Hematopoietic multipotent progenitor cell treated with erythropoietin and hydrocortisone succinate and interleukin-3 and kit ligand, for 17 days (in vitro differentiated cells): ENCODE results near the gene ECPAS.
A peak's percentile ranks its signal among the peaks of the same experiment; 100 is the strongest.
"Not testable (repeated sequence)": the region's sequence is repeated elsewhere in the genome, so short reads cannot be mapped to it uniquely, and the experiment has no call there.

Experiments
- DNase-seq: peaks from one replicate; pipeline ENCODE4 v3.0.0-alpha.2; 2015; ENCODE audit warnings: low spot score

ECPAS gene

DNA sequence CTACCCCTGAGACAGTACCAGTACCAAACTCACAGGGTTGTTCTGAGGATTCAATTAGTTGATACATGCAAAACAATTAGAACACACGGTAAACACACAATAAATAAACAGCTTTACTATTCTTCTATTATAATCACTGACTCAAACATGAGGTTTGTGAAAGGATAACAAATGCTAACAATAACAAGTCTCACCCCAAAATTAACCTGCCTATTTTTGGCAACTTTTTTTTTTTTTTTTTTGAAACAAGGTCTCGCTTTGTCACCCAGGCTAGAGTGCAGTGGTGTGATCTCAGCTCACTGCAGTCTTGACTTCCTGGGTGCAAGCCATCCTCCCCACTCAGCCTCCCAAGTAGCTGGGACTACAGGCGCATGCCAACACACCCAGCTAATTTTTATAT lies 6.5 kb downstream of the ECPAS start:
- DNase-seq, result no peak

DNA sequence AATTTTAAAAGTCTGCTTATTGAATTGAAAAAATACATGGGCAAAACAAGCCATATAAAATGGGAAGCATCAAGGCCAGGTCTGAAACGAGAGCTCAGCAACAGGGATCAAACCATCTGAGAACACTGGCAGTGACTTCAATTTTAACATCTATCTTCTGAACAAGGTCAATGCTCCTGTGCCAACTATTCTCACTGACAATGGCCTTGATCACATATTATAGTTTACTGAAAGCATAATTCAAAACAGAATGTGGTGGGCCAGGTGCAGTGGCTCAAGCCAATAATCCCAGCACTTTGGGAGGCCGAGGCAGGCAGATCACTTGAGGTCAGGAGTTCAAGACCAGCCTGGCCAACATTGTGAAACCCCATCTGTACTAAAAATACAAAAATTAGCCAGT lies 9.0 kb downstream of the ECPAS start:
- no peak for DNase-seq

DNA sequence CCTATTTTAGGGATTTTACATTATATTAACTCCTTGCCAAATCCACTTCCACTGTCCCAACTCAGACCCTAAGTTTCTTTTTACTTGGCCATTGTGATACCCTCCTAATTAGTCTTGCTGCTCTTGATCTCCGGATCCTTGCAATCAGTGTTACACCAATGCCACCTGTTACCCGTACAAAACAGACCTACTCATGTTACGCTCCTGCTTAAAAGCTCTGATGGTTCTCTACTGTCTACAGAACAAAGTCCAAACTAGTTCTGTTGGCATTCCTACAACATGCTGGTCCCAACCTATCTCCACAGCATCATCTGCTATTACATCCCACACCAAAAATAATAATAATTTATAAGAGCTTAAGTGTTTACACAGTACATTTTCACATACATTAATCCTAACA lies 9.8 kb downstream of the ECPAS start:
- no peak for DNase-seq

DNA sequence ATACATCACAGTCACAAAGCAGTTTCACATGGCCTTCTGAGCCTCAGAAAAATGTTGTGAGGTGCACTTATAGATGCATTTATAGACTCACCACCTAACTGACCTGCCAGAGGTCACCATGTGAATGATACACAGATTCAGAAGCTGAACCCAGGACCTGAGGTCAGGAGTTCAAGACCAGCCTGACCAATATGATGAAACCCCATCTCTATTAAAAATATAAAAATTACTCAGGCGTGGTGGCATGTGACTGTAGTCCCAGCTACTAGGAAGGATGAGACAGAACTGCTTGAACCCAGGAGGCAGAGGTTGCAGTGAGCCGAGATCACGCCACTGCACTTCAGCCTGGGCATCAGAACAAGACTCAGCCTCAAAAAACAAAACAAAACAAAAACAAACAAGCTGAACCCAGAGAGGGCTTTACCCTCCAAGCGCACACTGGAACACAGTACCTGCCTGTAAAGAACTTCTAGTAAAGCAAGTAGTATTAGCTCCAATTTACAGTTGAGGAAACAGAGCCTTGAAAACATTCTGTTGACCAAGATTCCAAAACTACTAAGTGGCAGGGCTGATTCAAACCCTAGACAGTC lies 16.3 kb downstream of the ECPAS start:
- DNase-seq, result no peak

DNA sequence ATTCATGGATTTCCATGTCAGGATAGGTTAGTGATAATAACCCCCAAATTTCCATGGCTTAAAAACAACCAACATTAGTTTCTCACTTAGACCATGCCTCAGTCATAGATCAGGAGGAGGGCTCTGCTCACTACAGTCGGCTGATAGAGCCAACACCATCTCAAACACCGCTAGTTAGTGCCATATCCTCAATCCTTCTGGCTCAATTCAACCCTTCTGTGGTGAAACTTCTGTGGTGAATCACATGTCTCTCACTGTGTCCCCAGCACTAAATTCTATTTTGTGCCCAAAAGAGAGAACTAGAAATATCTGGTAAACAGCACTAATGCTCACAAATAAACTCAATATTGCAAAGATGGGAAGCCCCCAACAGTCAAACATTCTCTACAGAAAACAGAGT lies 21.1 kb downstream of the ECPAS start:
- DNase-seq, result no peak

DNA sequence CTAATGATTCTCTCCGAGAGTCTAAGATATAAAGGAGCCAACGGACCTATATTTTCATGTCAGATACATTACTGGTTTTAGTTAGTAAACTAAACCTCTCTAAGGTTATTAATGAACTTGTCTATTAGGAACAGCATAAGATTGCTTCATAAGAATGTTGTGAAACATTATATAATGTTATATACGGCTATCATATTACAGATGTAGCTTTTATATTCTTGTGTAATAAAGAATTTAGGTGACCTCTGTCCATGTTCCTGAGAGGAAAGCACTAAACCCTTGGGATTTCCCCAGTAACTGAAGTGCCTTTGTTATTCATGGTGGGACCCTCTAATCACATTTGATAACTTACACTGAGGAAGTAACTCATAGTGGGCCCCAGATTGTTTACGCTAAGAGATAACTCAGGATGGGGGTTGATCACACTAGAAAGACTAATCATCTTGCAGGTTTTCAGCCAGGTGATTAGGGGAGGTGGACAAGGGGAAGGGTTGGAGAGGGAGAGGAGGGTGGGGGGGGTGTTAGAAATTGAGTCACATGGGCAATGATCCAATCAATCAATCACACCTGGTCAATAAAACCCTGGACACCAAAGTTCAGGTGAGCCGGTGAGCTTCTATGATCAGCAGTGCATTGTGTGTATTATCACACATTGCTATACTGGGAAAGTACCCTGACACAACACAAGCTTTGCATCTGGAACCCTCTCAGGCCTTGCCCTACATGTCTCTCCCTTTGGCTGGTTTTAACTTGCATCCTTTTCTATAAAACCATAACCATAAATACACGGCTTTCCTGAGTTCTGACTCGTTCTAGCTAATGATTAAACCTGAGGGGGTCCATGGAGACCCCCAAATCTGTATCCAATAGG lies 25.8 kb downstream of the ECPAS start:
- DNase-seq, result no peak

DNA sequence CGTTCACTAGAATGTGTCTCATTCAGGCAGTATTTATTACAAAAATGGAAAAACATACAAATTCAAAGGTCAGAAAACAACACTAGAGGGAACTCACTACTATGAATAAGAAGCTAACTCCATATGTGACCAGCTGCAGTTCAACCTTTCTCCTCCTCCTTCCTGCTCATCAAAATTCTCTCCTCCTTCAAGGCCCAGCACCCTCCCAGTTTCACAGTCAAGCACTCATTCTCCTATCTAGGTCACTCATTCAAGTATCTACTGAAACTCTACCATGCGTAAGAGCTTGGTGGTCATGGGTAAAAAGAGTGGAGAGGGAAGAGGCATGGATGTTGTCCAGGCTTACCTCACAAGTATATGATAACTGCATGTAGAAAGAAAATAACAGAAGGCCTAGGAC lies 27.7 kb downstream of the ECPAS start:
- no peak for DNase-seq

DNA sequence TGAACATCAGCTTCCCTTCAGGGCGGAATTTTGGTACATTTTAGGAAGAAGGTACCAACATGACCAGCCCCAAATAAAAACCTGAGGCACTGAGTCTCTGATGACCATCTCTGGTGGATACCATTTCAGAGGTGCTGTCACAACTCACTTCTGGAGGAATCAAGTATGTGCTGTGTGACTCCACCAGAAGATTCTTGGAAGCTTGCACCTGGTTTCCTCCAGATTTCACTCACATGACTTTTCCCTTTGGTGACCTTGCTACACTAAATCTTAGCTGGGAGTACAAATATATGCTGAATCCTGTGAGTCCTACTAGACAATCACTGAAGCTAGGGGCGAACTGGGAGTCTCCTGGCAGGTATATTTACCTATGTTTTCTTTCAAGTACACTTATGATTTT lies 28.5 kb downstream of the ECPAS start:
- no peak for DNase-seq

DNA sequence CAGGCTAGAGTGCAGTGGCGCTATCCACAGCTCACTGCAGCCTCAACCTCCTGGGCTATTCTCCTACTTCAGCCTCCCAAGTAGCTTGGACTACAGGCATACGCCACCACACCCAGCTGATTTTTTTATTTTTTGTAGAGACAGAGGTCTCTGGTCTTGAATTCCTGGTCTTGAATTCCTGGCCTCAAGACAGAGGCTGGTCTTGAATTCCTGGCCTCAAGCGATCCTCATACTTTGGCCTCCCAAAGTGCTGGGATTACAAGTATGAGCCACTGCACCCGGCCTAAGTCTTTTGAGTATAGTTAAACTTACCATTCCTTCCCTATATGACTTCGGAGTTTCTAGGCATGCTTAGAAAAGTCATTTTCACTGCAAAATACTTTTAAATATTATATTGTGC lies 29.4 kb downstream of the ECPAS start:
- no peak for DNase-seq

DNA sequence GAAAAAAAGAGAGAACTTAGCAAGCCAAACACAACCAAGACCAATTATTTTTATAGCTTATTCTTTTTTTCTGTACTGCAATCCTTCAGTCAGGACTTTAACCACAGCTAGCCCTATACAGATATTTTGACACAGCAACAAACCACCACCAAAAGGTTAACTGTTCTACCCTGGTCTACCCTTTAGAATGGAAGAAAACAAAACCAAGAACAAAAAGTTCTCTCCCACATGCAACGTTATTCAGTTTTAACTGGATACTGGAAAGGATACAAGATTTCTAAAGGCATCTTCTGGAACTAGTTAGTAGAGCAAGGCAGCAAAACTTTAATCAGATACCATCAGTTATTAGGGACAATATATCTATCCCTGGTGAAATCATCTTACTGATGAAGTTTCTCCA lies 32.6 kb downstream of the ECPAS start:
- no peak for DNase-seq

DNA sequence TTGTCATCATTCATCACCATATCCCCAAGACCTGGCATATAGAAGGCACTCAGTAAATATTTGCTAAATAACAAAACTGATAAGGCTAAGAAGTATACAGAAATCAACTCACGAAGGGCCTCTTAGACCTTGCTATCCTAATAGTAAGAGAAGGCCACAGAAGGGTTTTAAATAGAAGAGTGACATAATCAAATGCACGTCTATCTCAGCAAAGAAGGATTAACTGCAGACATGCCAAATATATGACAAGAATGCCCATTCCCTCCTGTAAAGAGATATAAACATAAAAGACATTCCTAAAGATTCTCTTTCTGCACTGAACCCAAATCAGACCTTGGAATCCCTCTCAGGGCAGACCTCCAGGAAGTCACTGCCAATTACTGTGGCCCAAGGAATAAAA lies 34.1 kb downstream of the ECPAS start:
- DNase-seq, result no peak

DNA sequence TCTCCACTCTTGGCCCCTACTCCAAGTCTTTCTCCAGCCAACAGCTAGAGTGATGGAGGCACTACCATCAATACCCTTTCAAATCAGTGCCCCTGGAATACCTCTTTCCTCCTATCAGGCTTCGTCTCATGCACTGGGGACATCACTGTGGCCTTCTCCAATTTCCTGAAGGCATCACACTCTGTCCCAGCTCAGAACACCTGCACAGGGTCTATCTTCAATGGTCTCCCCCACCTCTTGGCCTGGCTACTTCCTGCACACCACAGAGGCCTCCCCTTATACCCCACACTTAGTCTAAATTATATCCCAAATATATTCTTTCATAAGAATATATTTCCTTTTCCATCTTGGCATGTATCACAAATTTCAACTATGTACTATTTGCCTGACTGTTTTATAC lies 34.5 kb downstream of the ECPAS start:
- DNase-seq, result no peak

DNA sequence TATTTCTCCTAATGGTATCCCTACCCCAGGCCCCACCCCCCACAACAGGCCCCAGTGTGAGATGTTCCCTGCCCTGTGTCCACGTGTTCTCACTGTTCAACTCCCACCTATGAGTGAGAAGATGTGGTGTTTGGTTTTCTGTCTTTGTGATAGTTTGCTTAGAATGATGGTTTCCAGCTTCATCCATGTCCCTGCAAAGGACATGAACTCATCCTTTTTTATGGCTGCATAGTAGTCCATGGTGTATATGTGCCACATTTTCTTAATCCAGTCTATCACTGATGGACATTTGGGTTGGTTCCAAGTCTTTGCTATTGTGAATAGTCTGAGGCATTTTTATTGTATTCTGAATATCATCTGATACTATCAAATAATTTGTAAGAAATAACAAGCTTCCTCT lies 38.4 kb downstream of the ECPAS start:
- DNase-seq, result not testable (repeated sequence)

DNA sequence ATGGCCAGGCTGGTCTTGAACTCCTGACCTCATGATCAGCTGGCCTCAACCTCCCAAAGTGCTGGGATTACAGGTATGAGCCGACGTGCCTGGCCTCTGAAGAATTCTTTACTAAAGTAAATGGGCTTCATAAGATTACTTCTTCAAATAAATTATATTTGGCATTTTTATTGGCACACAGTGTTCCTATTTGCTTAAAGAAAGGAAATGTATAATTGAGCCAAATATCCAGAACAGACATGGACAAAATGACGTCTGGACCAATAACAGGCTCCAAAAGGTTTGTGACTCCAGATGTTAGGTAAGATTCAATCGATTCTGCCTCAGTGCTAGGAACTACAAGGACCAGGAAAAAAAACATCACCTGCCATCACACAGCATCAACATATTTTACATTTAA lies 40.7 kb downstream of the ECPAS start:
- no peak for DNase-seq

DNA sequence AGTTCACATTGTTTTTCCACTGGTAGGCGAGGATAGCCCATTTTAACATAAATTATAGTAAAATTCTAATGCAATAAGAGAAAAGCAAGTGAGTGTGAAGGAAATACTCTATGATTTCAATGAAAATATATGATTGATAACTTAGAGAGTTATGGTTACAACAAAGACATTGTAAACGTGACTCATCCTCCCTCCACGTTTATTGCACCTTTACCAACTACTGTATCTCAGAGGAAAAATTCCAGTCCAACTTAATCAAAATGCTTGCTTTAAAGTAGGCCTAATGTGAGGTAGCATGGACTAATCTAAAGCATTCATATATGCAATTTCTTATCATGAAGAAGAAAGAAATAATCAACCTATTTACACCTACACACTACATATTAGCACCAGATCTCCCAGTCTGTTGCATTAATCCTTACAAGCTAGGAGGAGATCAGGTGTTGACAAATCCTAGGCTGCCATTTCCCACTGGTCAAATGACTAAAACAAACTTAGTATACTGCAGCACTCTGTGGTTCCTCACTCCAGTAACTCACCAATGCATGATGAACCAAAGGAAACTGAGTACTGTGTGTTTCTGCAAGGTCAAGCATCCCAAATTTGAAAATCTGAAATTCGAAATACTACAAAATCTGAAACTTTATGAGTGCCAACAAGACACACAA lies 41.7 kb downstream of the ECPAS start:
- DNase-seq, result no peak

DNA sequence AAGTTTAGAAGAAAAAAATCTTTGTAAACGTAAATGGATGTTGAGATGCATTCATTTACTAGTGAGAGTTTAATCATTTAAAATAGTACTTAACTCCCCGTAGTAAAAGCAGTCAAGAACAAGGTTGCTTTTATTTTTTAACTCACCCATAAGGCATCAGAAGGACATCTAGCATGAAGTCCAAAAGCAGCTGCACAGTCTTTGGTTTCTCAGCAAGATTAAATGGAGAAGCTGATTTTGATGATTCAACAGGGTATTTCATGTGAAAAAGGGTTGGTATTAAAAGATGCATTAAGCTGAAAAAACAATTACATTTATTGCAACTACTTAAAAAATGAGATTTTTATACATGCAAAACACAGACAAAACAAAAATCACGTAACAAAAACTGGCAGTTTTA lies 44.0 kb downstream of the ECPAS start:
- no peak for DNase-seq

DNA sequence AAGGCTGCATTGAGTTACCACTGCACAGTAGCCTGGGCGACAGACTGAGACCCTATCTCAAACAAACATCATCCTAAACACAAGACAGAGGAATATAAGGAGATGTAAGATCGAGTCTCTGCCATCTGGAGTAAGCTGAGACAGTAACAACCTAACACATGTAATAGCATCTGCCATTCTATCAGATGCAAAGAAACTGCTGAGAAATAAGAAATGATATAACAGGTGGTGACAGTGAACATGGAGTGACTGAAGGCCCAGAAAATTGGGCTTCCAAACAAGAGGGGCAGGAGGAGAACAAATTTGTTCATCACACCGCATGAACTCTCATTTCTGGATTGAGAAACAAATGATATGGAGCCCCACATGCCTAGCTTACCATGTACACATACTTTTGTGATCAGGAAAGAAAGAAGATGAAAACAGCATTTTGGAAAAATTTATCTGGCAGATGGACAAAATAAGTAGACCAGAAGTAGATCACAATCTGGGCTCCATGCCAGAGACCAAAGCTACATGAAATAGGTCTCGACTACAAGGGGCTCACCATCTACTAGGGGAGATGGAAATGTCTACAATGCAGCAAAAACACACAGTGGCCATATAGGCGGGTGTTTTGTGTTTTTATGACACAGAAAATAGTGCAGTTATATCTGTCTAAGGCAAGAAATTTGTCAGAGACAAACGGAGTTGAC lies 45.5 kb downstream of the ECPAS start:
- no peak for DNase-seq

DNA sequence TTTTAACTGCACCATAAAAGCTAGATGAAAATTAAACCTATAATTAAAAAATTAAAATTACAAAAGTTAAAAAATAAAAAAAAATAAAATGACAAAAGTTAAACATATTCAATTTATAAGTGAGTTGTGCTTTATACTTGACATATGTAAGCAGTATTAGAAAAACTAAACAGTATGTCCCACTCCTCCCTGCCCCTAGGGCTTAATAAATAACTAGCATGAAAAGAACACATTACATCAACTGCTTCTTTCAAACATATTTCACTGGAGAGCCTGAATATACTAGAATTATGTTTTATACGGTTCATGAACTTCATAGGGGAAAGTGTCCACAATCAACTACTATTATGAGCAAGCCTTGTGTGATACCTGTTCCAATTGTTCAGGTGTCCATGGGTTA lies 47.6 kb downstream of the ECPAS start:
- DNase-seq, result no peak

DNA sequence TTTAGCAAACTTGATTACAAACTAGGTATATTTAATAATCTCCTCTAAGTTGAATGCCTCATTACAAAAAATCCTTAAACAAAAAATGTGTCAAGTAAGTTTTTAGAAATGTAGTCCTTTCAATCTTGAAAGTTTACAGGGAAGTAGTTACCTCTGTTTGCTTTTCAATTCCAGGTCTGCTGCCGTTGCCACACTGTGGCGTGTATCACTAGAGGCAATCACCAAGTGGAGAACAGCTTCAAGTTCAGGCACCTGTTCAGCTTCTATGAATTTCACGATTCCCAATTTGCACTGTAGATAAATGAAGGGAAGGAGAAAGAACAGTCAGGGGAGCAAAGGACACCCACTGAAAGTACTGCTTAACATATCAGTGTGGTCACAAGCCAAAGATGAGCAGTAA lies 51.1 kb downstream of the ECPAS start:
- DNase-seq, result no peak

DNA sequence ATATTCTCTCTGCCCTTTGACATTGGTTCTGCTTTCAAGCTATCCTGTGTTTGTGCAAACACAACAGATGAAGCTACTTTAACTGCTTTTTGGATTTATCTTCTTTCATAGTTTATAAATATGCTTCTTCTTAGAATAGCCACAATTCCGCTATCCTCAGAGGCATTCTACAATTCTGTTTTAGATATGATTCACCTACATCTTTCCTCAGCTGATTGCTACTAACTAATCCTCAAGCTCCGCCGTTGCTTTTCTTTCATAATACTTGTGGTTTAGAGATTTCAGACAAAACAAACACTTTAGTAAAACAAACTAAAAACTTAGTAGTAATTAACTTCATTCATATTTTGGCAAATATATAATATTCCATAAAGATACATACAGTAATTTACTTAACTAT lies 52.5 kb downstream of the ECPAS start:
- no peak for DNase-seq

DNA sequence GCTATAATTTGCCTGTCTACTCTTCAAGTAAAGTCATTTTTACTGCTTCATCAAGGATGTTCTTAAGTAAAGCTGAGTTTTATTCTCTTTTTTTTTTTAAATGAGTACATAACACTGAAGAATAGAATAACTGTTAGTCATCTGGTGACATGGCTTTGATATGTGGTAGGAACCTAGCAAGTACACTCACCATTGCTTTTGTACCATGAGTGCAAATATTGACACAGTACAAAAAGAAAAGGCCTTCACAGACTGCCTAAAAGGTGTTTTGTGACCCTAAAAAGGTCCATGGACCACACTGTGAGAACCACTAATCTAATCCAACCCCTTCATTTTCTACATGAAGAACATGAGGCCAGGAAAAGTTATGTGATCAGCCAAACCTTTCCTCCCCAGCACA lies 55.0 kb downstream of the ECPAS start:
- DNase-seq, result no peak

DNA sequence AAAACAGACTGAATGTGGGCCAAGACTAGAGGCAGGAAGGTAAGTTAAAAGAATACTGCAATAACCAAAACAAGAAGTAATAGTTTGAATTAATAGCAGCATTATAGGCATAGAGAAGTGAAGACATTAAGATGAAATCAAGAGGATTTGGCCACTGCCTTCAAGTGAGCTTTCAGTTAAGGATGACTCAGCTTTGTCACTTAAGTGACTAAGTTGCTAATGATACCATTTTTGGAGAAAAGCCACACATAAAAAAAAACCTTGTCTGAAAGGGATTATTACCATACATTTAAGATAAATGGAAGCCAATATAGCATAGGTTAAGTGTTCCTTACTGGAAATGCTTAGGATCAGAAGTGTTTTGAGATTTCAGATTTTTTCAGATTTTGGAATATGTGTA lies 57.0 kb downstream of the ECPAS start:
- DNase-seq, result peak; percentile 63

DNA sequence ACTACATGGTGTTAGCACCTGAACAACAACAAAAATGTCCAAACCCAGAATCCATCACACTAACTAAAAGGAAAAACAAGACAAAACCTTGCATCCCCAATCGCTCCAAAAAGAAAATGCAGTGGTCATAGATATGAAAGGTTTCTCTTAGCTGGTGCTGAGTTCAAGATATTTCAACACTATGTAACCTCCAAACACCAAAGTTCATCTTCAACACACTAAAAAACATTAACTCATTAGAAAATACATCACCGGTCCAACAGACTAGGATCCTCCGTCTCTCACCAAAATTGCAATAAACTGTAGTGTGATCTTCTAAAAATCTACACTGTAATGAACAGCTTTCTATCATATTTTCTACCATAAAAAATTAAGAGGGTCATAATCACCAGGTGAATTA lies 60.8 kb downstream of the ECPAS start:
- DNase-seq, result no peak
